SK-N-SH (cell line): ENCODE measurements around the gene TAS2R50. TPM values are rescaled to one million over a fixed set of nuclear protein-coding genes. Genes with fewer than 3 reads are reported as not detected.

Experiments used
- CTCF ChIA-PET: fragments of 300-600, 350-600 bp; formaldehyde crosslinking; extraction: SDS; loops from one replicate; lab custom pipeline; 2021; lab: Yijun Ruan, JAX
- POLR2A ChIA-PET: fragments of 350-600 bp; sonication (Branson Sonifier 250); formaldehyde crosslinking; extraction: SDS; loops from one replicate; lab custom pipeline; 2020; ENCODE audit warnings: antibody characterized with exemption, inconsistent platforms; lab: Yijun Ruan, JAX
- DNase-seq: peaks from one replicate; pipeline ENCODE4 v3.0.0; 2012
- H2AFZ ChIP-seq: fragments of 200-600 bp; sonication (generic); 2 replicates; pipeline ENCODE4 v1.8.1; 2016; ENCODE audit warnings: antibody characterized with exemption, mild to moderate bottlenecking, low read depth
- H3F3A ChIP-seq: fragments of 200-600 bp; sonication (generic); replicated peaks from 2 replicates; pipeline ENCODE3; 2016; ENCODE audit warnings: antibody characterized with exemption, mild to moderate bottlenecking; ENCODE audit not compliant: insufficient read depth
- H3K27ac ChIP-seq, 2 experiments: fragments of 200-500 bp in 1 of 2; fragments of 200-600 bp in 1 of 2; sonication (Bioruptor generic) in 1 of 2; sonication (generic), shearing (Covaris generic) in 1 of 2; 2 replicates each; pipeline versions ENCODE4 v1.5.1 to v1.6.1; 2014 to 2016; ENCODE audit warnings: low read depth in 2 of 2, inconsistent platforms in 1 of 2, low read length in 1 of 2, mild to moderate bottlenecking in 1 of 2, mixed read lengths in 1 of 2
- H3K27me3 ChIP-seq: fragments of 200-600 bp; sonication (generic), shearing (Covaris generic); 2 replicates; pipeline ENCODE4 v1.6.1; 2016; ENCODE audit warnings: mixed run types; ENCODE audit not compliant: insufficient read depth
- H3K36me3 ChIP-seq, 2 experiments: fragments of 200-500 bp in 1 of 2; fragments of 200-600 bp in 1 of 2; sonication (Bioruptor generic) in 1 of 2; sonication (generic) in 1 of 2; replicated peaks in 1 of 2; 2 replicates each; pipeline versions ENCODE3 to v1.5.1; 2014 to 2016; ENCODE audit warnings: low read length in 1 of 2, mild to moderate bottlenecking in 1 of 2; ENCODE audit not compliant: insufficient read depth in 2 of 2, control insufficient read depth in 1 of 2
- H3K4me1 ChIP-seq, 2 experiments: fragments of 200-500 bp in 1 of 2; fragments of 200-600 bp in 1 of 2; sonication (Bioruptor generic) in 1 of 2; sonication (generic), shearing (Covaris generic) in 1 of 2; 2 replicates each; pipeline versions ENCODE4 v1.5.1 to v1.6.1; 2014 to 2016; ENCODE audit warnings: low read depth in 1 of 2, low read length in 1 of 2, mixed run types in 1 of 2; ENCODE audit not compliant: insufficient read depth in 2 of 2, control insufficient read depth in 1 of 2
- H3K4me2 ChIP-seq: fragments of 200-600 bp; sonication (generic), shearing (Covaris generic); 2 replicates; pipeline ENCODE4 v1.6.1; 2017; ENCODE audit warnings: mixed run types
- H3K4me3 ChIP-seq, 2 experiments: fragments of 200-500 bp in 1 of 2; fragments of 200-600 bp in 1 of 2; sonication (Bioruptor generic) in 1 of 2; sonication (generic), shearing (Covaris generic) in 1 of 2; 2 replicates each; pipeline versions ENCODE4 v1.5.1 to v1.8.1; 2014 to 2016; ENCODE audit warnings: low read depth in 2 of 2, inconsistent platforms in 1 of 2, low read length in 1 of 2, mild to moderate bottlenecking in 1 of 2, mixed read lengths in 1 of 2, moderate library complexity in 1 of 2
- H3K79me2 ChIP-seq: fragments of 200-600 bp; sonication (generic); 2 replicates; pipeline ENCODE4 v1.8.1; 2017; ENCODE audit warnings: mild to moderate bottlenecking; ENCODE audit not compliant: insufficient read depth
- H3K9ac ChIP-seq: fragments of 200-600 bp; sonication (generic); 2 replicates; pipeline ENCODE4 v1.6.1; 2017; ENCODE audit warnings: mixed run types
- H3K9me2 ChIP-seq: fragments of 200-600 bp; sonication (generic); 2 replicates; pipeline ENCODE4 v1.6.1; 2017; ENCODE audit warnings: mixed run types
- H3K9me3 ChIP-seq: fragments of 200-600 bp; sonication (generic); 2 replicates; pipeline ENCODE4 v1.6.1; 2017; ENCODE audit warnings: mixed run types, mild to moderate bottlenecking, moderate library complexity
- H4K20me1 ChIP-seq: fragments of 200-600 bp; sonication (generic); 2 replicates; pipeline ENCODE4 v1.6.1; 2017; ENCODE audit warnings: mild to moderate bottlenecking, mixed run types; ENCODE audit not compliant: insufficient read depth
- EP300 ChIP-seq, 2 experiments: IDR thresholded peaks; 2 replicates each; pipeline versions ENCODE4 v1.4.0 to v1.6.1; 2012; ENCODE audit warnings: borderline replicate concordance in 1 of 2, low read depth in 1 of 2, low read length in 1 of 2
- FOSL2 ChIP-seq: IDR thresholded peaks from 2 replicates; pipeline ENCODE4 v1.4.0; 2012; ENCODE audit warnings: low read depth, mild to moderate bottlenecking, moderate library complexity, borderline replicate concordance
- FOXJ3 ChIP-seq: sonication (generic); formaldehyde crosslinking; IDR thresholded peaks from 2 replicates; pipeline ENCODE4 v1.5.1; 2020; ENCODE audit warnings: mild to moderate bottlenecking, missing genetic modification reagents
- FOXM1 ChIP-seq: IDR thresholded peaks from 2 replicates; pipeline ENCODE4 v1.4.0; 2012; ENCODE audit warnings: low read depth, mild to moderate bottlenecking
- GATA2 ChIP-seq: sonication (generic); formaldehyde crosslinking; IDR thresholded peaks from 2 replicates; pipeline ENCODE4 v1.5.0; 2020; ENCODE audit warnings: mild to moderate bottlenecking, missing genetic modification reagents
- NFIC ChIP-seq: IDR thresholded peaks from 2 replicates; pipeline ENCODE4 v1.4.0; 2012; ENCODE audit warnings: borderline replicate concordance
- RAD21 ChIP-seq: IDR thresholded peaks from 2 replicates; pipeline ENCODE4 v1.6.1; 2012; ENCODE audit warnings: mild to moderate bottlenecking, low read length
- RCOR1 ChIP-seq: fragments of 150-350 bp; IDR thresholded peaks from 2 replicates; pipeline ENCODE4 v1.6.1; 2017; ENCODE audit warnings: antibody characterized with exemption, low read length
- RFX5 ChIP-seq: IDR thresholded peaks from 2 replicates; pipeline ENCODE4 v1.6.1; 2012; ENCODE audit warnings: mild to moderate bottlenecking, improper control_type of control experiment, low read length
- TAF1 ChIP-seq: IDR thresholded peaks from 2 replicates; pipeline ENCODE4 v1.6.1; 2012; ENCODE audit warnings: low read depth, mild to moderate bottlenecking, low read length, moderate library complexity, borderline replicate concordance
- TCF12 ChIP-seq: IDR thresholded peaks from 2 replicates; pipeline ENCODE4 v1.4.0; 2012
- TEAD4 ChIP-seq: IDR thresholded peaks from 2 replicates; pipeline ENCODE4 v1.4.0; 2012; ENCODE audit warnings: mild to moderate bottlenecking, borderline replicate concordance; ENCODE audit not compliant: insufficient read depth
- WGBS: methylation state at CpG from one replicate; pipeline ENCODE4 v1.1.6; 2017; ENCODE audit warnings: low lambda C conversion rate; 5-methylcytosine and 5-hydroxymethylcytosine counted together
- polyA plus RNA-seq, 3 experiments: library from polyadenylated mRNA; depleted of rRNA; stranded (reverse); fragments of >200 nt; gene quantifications; 2 replicates each; pipeline ENCODE4 v1.2.3, GENCODE V29; 2012
- TF ChIP-seq, protein P1 (sequence below): IDR thresholded peaks from 2 replicates; pipeline ENCODE4 v1.6.1; 2012; ENCODE audit warnings: mild to moderate bottlenecking, low read depth, low read length, moderate library complexity
- TF ChIP-seq, protein P2 (sequence below): fragments of 150-350 bp; IDR thresholded peaks from 2 replicates; pipeline ENCODE4 v1.6.1; 2016; ENCODE audit warnings: mild to moderate bottlenecking, low read depth, low read length
- TF ChIP-seq, protein P3 (sequence below): IDR thresholded peaks from 2 replicates; pipeline ENCODE4 v1.4.0; 2012; ENCODE audit warnings: low read depth
- TF ChIP-seq, protein P4 (sequence below): fragments of 150-350 bp; IDR thresholded peaks from 2 replicates; pipeline ENCODE4 v1.6.1; 2017; ENCODE audit warnings: antibody characterized with exemption, low read length, low read depth, borderline replicate concordance
- TF ChIP-seq, protein P5 (sequence below): IDR thresholded peaks from 2 replicates; pipeline ENCODE4 v1.4.0; 2012; ENCODE audit warnings: low read depth, borderline replicate concordance

Gene TAS2R50
- polyA plus RNA-seq, 1 of the 3 experiments (the other 2 are of a cell fraction): 0.05 TPM

DNA sequence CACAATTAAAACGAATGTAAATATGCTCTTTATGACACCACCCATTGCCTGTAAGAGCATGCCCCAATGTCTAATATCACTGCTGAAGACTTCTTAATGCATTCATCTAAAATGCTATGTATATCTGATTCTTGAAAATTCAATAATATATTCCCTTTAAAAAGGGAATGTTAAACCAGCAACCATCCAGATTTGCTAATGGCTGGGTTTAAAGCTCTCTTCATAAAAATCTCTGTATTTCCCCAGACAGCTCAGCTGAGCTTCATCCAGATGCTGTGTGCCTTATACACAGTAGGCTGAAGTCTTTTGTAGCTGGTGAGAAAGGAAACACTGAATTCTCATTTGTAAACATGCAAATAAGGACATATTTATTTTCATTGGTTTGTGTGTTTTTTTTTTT lies 47.5 kb downstream of the TAS2R50 start, which contains the start of gene TAS2R14:
Gene TAS2R14, minus strand, starts transcription at position 101 of the 400 bp plus-strand sequence. Its CDS starts 56 bp downstream, at position 45.
- TF ChIP-seq RCOR1 (no peak), FOXJ3 (CRISPR knock-in tag) (no peak)
- TF ChIP-seq, protein P1, sequence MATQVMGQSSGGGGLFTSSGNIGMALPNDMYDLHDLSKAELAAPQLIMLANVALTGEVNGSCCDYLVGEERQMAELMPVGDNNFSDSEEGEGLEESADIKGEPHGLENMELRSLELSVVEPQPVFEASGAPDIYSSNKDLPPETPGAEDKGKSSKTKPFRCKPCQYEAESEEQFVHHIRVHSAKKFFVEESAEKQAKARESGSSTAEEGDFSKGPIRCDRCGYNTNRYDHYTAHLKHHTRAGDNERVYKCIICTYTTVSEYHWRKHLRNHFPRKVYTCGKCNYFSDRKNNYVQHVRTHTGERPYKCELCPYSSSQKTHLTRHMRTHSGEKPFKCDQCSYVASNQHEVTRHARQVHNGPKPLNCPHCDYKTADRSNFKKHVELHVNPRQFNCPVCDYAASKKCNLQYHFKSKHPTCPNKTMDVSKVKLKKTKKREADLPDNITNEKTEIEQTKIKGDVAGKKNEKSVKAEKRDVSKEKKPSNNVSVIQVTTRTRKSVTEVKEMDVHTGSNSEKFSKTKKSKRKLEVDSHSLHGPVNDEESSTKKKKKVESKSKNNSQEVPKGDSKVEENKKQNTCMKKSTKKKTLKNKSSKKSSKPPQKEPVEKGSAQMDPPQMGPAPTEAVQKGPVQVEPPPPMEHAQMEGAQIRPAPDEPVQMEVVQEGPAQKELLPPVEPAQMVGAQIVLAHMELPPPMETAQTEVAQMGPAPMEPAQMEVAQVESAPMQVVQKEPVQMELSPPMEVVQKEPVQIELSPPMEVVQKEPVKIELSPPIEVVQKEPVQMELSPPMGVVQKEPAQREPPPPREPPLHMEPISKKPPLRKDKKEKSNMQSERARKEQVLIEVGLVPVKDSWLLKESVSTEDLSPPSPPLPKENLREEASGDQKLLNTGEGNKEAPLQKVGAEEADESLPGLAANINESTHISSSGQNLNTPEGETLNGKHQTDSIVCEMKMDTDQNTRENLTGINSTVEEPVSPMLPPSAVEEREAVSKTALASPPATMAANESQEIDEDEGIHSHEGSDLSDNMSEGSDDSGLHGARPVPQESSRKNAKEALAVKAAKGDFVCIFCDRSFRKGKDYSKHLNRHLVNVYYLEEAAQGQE: no peak
- peaks cover 2 to 4% of the 10 kb centered on the region in 2 experiments for H3K36me3 ChIP-seq
- H4K20me1 ChIP-seq: no peaks in the 10 kb centered on the region
- H3K79me2 ChIP-seq: no peaks in the 10 kb centered on the region
- no peaks in the 10 kb centered on the region; the same call in 1 of the 2 replicates for H3K9me2 ChIP-seq
- POLR2A ChIA-PET: no interaction called here
- peaks cover 0 to 4% of the 10 kb centered on the region in 2 experiments; a peak in 1 of 4 replicates for H3K4me1 ChIP-seq
- WGBS: 52% methylated on average over 1 of the region's 1 CpG
- no peak within 1 kb of the TSS for H2AFZ ChIP-seq
- no peak within 1 kb of the TSS for H3K4me3 ChIP-seq
- CTCF ChIA-PET: interaction anchor here (1.7 kb wide), 1 partner anchor 260 kb away, joined by 4 read pairs; no protein-coding TSS in a partner anchor
- no peak for DNase-seq
- no peaks in the 10 kb centered on the region for H3K27me3 ChIP-seq
- no peak within 1 kb of the TSS for H3K4me2 ChIP-seq
- H3F3A ChIP-seq: peaks cover 5% of the 10 kb centered on the region
- H3K9ac ChIP-seq: no peak within 1 kb of the TSS
- H3K9me3 ChIP-seq: no peaks in the 10 kb centered on the region
- H3K27ac ChIP-seq: no peak within 1 kb of the TSS

DNA sequence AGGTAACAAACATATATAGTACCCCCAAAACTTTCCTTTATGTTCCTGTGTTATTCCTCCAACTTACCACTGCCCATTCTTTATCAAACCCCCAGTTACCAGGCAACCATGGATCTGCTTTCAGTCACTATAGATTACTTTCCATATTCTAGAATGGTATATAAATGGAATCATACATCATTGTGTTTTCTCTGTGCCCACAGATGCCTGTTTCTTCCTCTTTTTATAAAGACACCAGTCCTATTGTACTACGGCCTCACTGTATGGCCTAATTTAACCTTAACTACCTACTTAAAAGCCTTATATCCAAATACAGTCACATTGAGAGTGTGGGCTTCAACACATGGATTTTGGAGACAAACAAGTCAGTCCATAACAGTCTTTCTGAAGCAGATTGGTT lies 50.2 kb downstream of the TAS2R50 start:
- CTCF ChIA-PET: no interaction called here
- Histone ChIP-seq H4K20me1 (no peaks in the 10 kb centered on the region), H3K27ac (no peak overlapping the region), H3K36me3 (peaks cover 5 to 7% of the 10 kb centered on the region in 2 experiments), H3K4me2 (no peak overlapping the region), H3K9me3 (no peaks in the 10 kb centered on the region), H3K79me2 (no peaks in the 10 kb centered on the region), H3K27me3 (no peaks in the 10 kb centered on the region), H3F3A (peaks cover 5% of the 10 kb centered on the region), H2AFZ (no peak overlapping the region), H3K4me3 (no peak overlapping the region), H3K9ac (no peak overlapping the region), H3K4me1 (no peaks in the 10 kb centered on the region), H3K9me2 (no peaks in the 10 kb centered on the region; the same call in 1 of the 2 replicates)
- no peak for TF ChIP-seq FOXJ3 (CRISPR knock-in tag)
- TF ChIP-seq FOSL2: no peak
- TF ChIP-seq RAD21: no peak
- no peak for TF ChIP-seq TAF1
- no peak for TF ChIP-seq EP300 (IDR thresholded peaks at IDR 0.05; ENCODE audit: borderline replicate concordance in 1 of 2, low read depth in 1 of 2, low read length in 1 of 2)
- TF ChIP-seq, protein P2, sequence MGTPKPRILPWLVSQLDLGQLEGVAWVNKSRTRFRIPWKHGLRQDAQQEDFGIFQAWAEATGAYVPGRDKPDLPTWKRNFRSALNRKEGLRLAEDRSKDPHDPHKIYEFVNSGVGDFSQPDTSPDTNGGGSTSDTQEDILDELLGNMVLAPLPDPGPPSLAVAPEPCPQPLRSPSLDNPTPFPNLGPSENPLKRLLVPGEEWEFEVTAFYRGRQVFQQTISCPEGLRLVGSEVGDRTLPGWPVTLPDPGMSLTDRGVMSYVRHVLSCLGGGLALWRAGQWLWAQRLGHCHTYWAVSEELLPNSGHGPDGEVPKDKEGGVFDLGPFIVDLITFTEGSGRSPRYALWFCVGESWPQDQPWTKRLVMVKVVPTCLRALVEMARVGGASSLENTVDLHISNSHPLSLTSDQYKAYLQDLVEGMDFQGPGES: no peak
- TF ChIP-seq NFIC: no peak
- TF ChIP-seq RFX5: no peak
- no peak for TF ChIP-seq GATA2 (CRISPR knock-in tag)
- TF ChIP-seq, protein P3, sequence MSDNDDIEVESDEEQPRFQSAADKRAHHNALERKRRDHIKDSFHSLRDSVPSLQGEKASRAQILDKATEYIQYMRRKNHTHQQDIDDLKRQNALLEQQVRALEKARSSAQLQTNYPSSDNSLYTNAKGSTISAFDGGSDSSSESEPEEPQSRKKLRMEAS: no peak
- TF ChIP-seq, protein P4, sequence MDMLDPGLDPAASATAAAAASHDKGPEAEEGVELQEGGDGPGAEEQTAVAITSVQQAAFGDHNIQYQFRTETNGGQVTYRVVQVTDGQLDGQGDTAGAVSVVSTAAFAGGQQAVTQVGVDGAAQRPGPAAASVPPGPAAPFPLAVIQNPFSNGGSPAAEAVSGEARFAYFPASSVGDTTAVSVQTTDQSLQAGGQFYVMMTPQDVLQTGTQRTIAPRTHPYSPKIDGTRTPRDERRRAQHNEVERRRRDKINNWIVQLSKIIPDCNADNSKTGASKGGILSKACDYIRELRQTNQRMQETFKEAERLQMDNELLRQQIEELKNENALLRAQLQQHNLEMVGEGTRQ: no peak
- TF ChIP-seq TEAD4: no peak
- TF ChIP-seq, protein P5, sequence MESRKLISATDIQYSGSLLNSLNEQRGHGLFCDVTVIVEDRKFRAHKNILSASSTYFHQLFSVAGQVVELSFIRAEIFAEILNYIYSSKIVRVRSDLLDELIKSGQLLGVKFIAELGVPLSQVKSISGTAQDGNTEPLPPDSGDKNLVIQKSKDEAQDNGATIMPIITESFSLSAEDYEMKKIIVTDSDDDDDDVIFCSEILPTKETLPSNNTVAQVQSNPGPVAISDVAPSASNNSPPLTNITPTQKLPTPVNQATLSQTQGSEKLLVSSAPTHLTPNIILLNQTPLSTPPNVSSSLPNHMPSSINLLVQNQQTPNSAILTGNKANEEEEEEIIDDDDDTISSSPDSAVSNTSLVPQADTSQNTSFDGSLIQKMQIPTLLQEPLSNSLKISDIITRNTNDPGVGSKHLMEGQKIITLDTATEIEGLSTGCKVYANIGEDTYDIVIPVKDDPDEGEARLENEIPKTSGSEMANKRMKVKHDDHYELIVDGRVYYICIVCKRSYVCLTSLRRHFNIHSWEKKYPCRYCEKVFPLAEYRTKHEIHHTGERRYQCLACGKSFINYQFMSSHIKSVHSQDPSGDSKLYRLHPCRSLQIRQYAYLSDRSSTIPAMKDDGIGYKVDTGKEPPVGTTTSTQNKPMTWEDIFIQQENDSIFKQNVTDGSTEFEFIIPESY: no peak
- no peak for TF ChIP-seq TCF12
- no peak for TF ChIP-seq FOXM1
- TF ChIP-seq RCOR1: no peak
- POLR2A ChIA-PET: no interaction called here
- WGBS: 88% methylated on average over 1 of the region's 1 CpG
- DNase-seq: no peak
